Spleen (tissue), 11 donors: ENCODE data around the gene SULF2. TPM values are rescaled to one million over a fixed set of nuclear protein-coding genes. Genes with fewer than 3 reads are reported as not detected.

Source experiments
- DNase-seq: peaks from one replicate; pipeline ENCODE4 v3.0.0-alpha.2; 2020
- H3K27ac ChIP-seq, 8 donors: fragments of 200-600 bp; sonication (generic) in 7 of 8; 1 replicate in 4 of 8; 2 replicates in 4 of 8; pipeline versions ENCODE4 v1.5.0 to v1.8.0; 2016 to 2021; ENCODE audit warnings: inconsistent platforms in 4 of 8, mild to moderate bottlenecking in 4 of 8, moderate library complexity in 1 of 8
- H3K27me3 ChIP-seq, 7 donors: fragments of 200-600 bp; sonication (generic) in 6 of 7; replicated peaks in 1 of 7; 1 replicate in 4 of 7; 2 replicates in 3 of 7; pipeline versions ENCODE4 v1.5.0 to v1.8.0; 2016 to 2021; ENCODE audit warnings: inconsistent platforms in 3 of 7, mild to moderate bottlenecking in 1 of 7
- H3K36me3 ChIP-seq, 6 donors: fragments of 200-600 bp; sonication (generic) in 5 of 6; 1 replicate in 4 of 6; 2 replicates in 2 of 6; pipeline versions ENCODE4 v1.5.0 to v1.8.0; 2016 to 2021; ENCODE audit warnings: inconsistent platforms in 2 of 6
- H3K4me1 ChIP-seq, 6 donors: fragments of 200-600 bp; sonication (generic) in 5 of 6; 1 replicate in 3 of 6; 2 replicates in 3 of 6; pipeline versions ENCODE4 v1.5.0 to v1.8.0; 2016 to 2021; ENCODE audit warnings: inconsistent platforms in 3 of 6
- H3K4me3 ChIP-seq, 8 donors: fragments of 200-600 bp; sonication (generic) in 7 of 8; 1 replicate in 4 of 8; 2 replicates in 4 of 8; pipeline versions ENCODE4 v1.5.0 to v1.8.0; 2016 to 2021; ENCODE audit warnings: inconsistent platforms in 4 of 8, mild to moderate bottlenecking in 4 of 8, moderate library complexity in 2 of 8
- H3K9me3 ChIP-seq, 8 donors: fragments of 200-600 bp; sonication (generic) in 7 of 8; 1 replicate in 4 of 8; 2 replicates in 4 of 8; pipeline versions ENCODE4 v1.5.0 to v1.8.0; 2016 to 2021; ENCODE audit warnings: inconsistent platforms in 4 of 8
- POLR2A ChIP-seq, 3 donors: fragments of 450-650 bp; IDR thresholded peaks; one replicate each; pipeline ENCODE4 v1.5.1; 2017; ENCODE audit warnings: antibody characterized with exemption in 3 of 3, mild to moderate bottlenecking in 1 of 3
- POLR2AphosphoS5 ChIP-seq, 3 donors: sonication (generic); formaldehyde crosslinking; IDR thresholded peaks; one replicate each; pipeline ENCODE4 v1.5.1; 2017; ENCODE audit warnings: antibody characterized with exemption in 3 of 3
- WGBS, 5 donors: extraction: QIAGEN DNeasy Blood & Tissue Kit in 3 of 5; methylation state at CpG; one replicate each; pipeline versions ENCODE4 v1.1.5 to v1.1.7; 2013 to 2018; 5-methylcytosine and 5-hydroxymethylcytosine counted together
- intact Hi-C: fragments of 100-400 bp; cut with DNase I; formaldehyde crosslinking; loops from one replicate; pipeline ENCODE4 v1.15.0; 2023; ENCODE audit warnings: low total_unique reads
- polyA plus RNA-seq, 3 donors: library from polyadenylated mRNA; stranded (reverse); fragments of 200-250 nt; gene quantifications; one replicate each; pipeline ENCODE4 v1.2.1, GENCODE V29; 2013
- total RNA-seq, 7 donors: library from RNA; depleted of rRNA in 3 of 7; stranded (reverse); fragments of >200 nt in 3 of 7; fragmentation: NEBNext Ultra II Directional in 4 of 7; extraction: Animal tissue kit (Norgen Biotek cat#: 25700) in 4 of 7; gene quantifications; one replicate each; pipeline versions ENCODE4 v1.1.0 to v1.2.1, GENCODE V29; 2016 to 2021
- TF ChIP-seq, protein P1 (sequence below), 11 experiments: fragments of 200-600 bp in 7 of 11; fragments of 450-650 bp in 4 of 11; sonication (generic) in 4 of 11; IDR thresholded peaks in 8 of 11; conservative IDR thresholded peaks in 3 of 11; 1 replicate in 7 of 11; 2 replicates in 4 of 11; pipeline versions ENCODE4 v1.4.0 to v1.8.0; 2016 to 2021; ENCODE audit warnings: antibody characterized with exemption in 11 of 11, inconsistent platforms in 4 of 11, mild to moderate bottlenecking in 1 of 11
- donor health status: healthy with polysubstance abuse.
- donor health status: DM: no; HTN: no; CAD: no; lungs with moderate emphysema.
- donor health status: DM: no; HTN: no; CAD: no.
- donor health status: Bipolar disorder and iron deficiency.
- donor health status: healthy.
- donor health status: DM: no; HTN: no; CAD: no.
- donor health status: DM: yes; HTN: yes; CAD: no.

Gene SULF2
- total and polyA plus RNA-seq, 10 donors: 5.5 to 49.1 (median 15.7) TPM

DNA sequence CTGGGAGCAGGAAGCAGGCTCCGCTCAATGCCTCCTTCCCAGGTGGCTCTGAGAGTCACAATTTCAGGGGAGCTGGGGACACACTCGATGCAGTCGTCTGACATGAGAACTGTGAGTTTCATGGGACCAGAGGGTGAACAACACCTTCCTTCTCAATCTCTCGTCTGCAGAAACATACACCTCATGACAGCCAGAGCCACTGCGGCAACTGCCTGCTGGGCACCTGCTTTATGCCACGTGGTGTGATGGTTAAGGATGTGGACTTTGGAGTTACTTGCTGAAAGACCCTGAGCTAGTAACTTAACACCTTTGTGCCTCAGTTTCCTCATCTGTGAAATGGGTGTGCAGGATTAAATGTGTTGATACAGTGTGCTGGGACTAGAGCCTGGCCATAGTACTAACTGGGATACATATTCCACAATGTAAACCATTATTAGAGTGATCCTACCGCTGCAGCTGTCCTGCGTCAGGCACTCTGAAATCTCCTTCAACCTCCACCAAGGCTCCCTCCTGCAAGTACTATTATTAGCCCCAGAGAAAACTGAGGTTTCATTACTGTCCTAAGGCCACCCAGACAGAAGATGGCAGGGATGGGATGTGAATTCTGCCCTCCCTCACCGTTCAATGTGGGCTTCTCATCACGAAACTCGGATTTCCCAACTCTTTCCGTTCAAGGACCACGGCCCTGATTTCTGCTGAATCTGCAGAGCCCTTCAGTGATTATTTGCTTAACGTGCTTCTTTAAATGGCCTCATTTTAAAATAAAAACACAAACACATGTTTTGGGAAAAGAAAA, 24.4 kb downstream of the SULF2 start:
- Histone ChIP-seq H3K4me3 (no peak overlapping the region), H3K4me1 (peaks cover 0 to 18% (median 0%) of the 10 kb centered on the region in 6 donors), H3K9me3 (no peaks in the 10 kb centered on the region), H3K36me3 (no peaks in the 10 kb centered on the region), H3K27me3 (peaks cover 0 to 74% (median 0%) of the 10 kb centered on the region in 7 donors), H3K27ac (no peak overlapping the region)
- intact Hi-C loops: no loop called here
- DNase-seq: no peak
- TF ChIP-seq POLR2AphosphoS5 (IDR thresholded peaks at IDR 0.05): no peak
- no peak for TF ChIP-seq POLR2A (IDR thresholded peaks at IDR 0.05)
- TF ChIP-seq, protein P1, sequence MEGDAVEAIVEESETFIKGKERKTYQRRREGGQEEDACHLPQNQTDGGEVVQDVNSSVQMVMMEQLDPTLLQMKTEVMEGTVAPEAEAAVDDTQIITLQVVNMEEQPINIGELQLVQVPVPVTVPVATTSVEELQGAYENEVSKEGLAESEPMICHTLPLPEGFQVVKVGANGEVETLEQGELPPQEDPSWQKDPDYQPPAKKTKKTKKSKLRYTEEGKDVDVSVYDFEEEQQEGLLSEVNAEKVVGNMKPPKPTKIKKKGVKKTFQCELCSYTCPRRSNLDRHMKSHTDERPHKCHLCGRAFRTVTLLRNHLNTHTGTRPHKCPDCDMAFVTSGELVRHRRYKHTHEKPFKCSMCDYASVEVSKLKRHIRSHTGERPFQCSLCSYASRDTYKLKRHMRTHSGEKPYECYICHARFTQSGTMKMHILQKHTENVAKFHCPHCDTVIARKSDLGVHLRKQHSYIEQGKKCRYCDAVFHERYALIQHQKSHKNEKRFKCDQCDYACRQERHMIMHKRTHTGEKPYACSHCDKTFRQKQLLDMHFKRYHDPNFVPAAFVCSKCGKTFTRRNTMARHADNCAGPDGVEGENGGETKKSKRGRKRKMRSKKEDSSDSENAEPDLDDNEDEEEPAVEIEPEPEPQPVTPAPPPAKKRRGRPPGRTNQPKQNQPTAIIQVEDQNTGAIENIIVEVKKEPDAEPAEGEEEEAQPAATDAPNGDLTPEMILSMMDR (IDR thresholded peaks at IDR 0.05 in 8 of 11, conservative IDR thresholded peaks at IDR 0.05 in 3 of 11): no peak
- WGBS, 5 donors: 66 to 80% (median 70%) methylated on average over 12 to 14 of the region's 14 CpGs

DNA sequence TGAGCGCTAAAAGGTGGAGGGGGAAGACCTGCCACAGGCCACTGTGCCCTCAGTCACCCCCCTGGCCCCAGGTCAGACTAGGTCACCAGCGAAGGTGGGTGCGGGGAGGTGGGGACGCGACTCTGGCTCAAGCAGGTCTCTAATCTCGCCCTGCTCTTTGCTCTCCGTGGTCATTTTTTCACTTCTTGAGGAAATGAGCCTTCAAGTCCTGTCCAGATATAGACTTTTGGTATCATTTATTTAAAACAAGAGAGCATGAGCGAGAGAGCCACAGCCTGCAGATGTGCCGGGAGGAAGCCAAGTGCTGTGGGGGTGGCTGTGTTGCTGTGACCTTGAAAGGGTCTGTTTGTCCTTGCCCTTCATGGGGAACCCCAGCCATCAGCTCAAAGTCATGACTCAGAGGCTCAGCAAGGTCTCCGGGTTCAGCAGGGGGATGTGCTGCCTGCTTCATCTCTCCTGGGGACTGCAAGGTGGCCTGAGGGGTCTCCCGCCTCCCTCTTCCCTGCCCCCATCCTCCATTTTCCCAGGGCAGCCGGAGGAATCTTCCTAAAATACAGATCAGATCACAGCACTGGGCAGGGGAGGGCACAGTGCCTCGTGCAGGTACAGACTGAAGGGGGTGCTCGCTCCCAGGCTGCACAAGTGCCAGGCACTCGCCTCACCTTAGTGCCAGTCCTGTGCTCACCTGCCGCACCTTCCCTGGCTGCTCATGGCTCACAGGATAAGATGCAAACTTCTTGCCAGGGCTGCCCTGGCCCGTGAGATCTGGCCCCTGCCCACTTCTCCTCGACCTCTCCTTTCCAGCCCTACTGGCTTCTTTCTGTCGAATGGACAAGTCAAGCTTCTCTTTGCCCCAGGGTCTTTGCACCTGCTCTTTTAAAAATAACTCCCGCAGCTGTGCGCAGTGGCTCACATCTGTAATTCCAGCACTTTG, 26.5 kb downstream of the SULF2 start:
- 68 to 77% (median 72%) methylated on average over 19 to 21 of the region's 21 CpGs for WGBS, 5 donors
- intact Hi-C loops: no loop called here
- DNase-seq: no peak

DNA sequence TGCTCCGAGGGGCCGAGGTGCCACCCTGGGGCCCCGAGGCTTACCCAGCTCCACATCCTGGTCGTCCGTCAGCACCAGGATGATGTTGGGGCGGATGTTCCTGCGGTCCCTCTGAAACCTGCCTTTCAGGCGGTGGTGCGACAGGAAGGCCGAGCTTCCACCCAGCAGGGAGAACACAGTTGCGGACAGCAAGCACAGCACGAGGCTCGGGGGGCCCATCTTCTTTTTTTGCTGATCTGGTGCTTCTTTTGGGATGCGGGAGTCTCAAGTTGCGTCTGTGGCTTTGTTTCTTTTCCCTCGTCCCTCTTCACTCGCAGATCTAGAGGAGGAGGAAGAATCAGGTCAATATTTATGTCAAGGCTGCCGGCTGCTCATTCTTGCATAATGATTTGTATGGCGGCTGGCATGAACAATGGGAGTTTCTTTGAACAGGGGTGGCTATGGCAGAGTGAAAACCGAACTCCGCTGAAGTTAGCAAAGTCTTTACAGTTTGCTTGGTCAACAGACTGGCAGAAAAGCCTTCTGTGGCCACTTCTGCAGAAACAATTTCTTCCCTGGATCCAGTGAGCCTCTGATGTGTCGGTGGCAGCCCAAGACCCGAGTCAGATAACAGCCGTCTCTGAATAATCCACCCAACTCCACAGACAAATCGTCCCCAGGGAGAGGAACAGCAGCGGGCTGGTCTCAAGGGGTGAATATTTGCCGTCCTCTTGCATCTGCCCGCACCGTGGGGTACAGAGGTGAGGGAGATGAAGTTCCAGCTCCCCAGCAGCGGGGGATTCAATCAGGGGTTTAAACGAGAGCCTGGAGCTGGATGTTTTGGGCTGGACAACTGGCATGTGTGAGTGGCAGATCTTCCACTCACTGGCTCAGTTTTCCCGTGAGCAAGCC, 27.9 kb downstream of the SULF2 start:
- TF ChIP-seq POLR2AphosphoS5 (IDR thresholded peaks at IDR 0.05): no peak
- TF ChIP-seq POLR2A (IDR thresholded peaks at IDR 0.05): no peak
- TF ChIP-seq, protein P1 (IDR thresholded peaks at IDR 0.05 in 8 of 11, conservative IDR thresholded peaks at IDR 0.05 in 3 of 11): no peak

More for the DNA sequence above, 26.5 kb downstream of the SULF2 start:
- Histone ChIP-seq H3K36me3 (no peaks in the 10 kb centered on the region), H3K4me3 (no peak overlapping the region), H3K27ac (no peak overlapping the region), H3K9me3 (no peaks in the 10 kb centered on the region), H3K27me3 (peaks cover 0 to 58% (median 0%) of the 10 kb centered on the region in 7 donors), H3K4me1 (peaks cover 0 to 7% (median 0%) of the 10 kb centered on the region in 6 donors)
- TF ChIP-seq, protein P1 (IDR thresholded peaks at IDR 0.05 in 8 of 11, conservative IDR thresholded peaks at IDR 0.05 in 3 of 11): no peak
- TF ChIP-seq POLR2A (IDR thresholded peaks at IDR 0.05) (no peak), POLR2AphosphoS5 (IDR thresholded peaks at IDR 0.05) (no peak)

More for the DNA sequence above, 27.9 kb downstream of the SULF2 start:
- WGBS, 5 donors: 83 to 87% (median 86%) methylated on average over 26 to 32 of the region's 32 CpGs
- intact Hi-C loops: no loop called here
- Histone ChIP-seq H3K4me1 (peaks cover 0 to 5% (median 0%) of the 10 kb centered on the region in 6 donors), H3K27me3 (peaks cover 0 to 45% (median 0%) of the 10 kb centered on the region in 7 donors), H3K4me3 (no peak overlapping the region), H3K9me3 (no peaks in the 10 kb centered on the region), H3K36me3 (no peaks in the 10 kb centered on the region), H3K27ac (no peak overlapping the region)
- DNase-seq: no peak
